ENCODE data around the gene COL16A1. TPM values are rescaled to one million over a fixed set of nuclear protein-coding genes. Genes with fewer than 3 reads are reported as not detected.
A peak's percentile ranks its signal among the peaks of the same experiment; 100 is the strongest.

The COL16A1 gene
- total and polyA plus RNA-seq, 2 of the 13 experiments (the other 11 are each of a cell fraction or from before 2014, with no cell fraction given): 4.3 to 12.2 TPM

DNA sequence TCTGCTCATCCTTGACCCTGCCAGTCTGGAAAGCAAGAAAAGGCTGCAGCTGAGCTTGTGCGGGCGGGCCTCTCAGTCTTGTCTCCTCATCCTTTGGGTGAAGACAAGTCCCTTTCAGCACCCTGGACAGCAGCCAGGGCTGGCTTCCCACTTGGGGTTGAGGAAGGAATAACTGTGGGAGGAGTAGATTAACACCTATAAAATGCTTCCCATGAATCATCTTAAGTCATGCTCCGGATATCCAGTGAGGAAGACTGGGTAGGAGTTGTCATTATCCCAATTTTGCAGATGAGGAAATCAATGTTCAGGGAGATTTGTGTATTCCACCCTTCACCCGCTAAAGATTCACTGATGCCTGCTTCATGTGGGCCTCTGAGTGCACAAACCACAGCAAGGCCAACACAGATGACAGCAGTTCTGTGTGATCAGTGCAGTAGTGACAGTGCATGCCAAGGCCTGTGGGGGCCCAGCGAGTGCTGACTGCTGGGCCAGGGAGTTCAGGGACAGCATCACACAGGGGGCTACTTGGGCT, 20.1 kb upstream of the COL16A1 start (continued):
- TF ChIP-seq, protein P1, sequence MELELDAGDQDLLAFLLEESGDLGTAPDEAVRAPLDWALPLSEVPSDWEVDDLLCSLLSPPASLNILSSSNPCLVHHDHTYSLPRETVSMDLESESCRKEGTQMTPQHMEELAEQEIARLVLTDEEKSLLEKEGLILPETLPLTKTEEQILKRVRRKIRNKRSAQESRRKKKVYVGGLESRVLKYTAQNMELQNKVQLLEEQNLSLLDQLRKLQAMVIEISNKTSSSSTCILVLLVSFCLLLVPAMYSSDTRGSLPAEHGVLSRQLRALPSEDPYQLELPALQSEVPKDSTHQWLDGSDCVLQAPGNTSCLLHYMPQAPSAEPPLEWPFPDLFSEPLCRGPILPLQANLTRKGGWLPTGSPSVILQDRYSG (CRISPR knock-in tag; IDR thresholded peaks at IDR 0.05): no peak
- TF ChIP-seq HOMEZ (CRISPR knock-in tag; IDR thresholded peaks at IDR 0.05; ENCODE audit: low read depth) (no peak), ZNF281 (CRISPR knock-in tag; IDR thresholded peaks at IDR 0.05; ENCODE audit: borderline replicate concordance) (peak; percentile 50; the same call in 1 of the 2 replicates), KLF11 (CRISPR knock-in tag; IDR thresholded peaks at IDR 0.05) (peak; percentile 87; the same call in 1 of the 2 replicates), HOXA3 (CRISPR knock-in tag; IDR thresholded peaks at IDR 0.05) (peak; percentile 49; the same call in 1 of the 2 replicates), ETS1 (CRISPR knock-in tag; IDR thresholded peaks at IDR 0.05) (0 out of 2 replicates have a peak, but pooled peaks have one; percentile 53), HOXA5 (CRISPR knock-in tag; IDR thresholded peaks at IDR 0.05) (peak; percentile 89), MED1 (CRISPR knock-in tag; IDR thresholded peaks at IDR 0.05) (peak; percentile 39; the same call in 1 of the 2 replicates), SETDB1 (CRISPR knock-in tag; IDR thresholded peaks at IDR 0.05; ENCODE audit: borderline replicate concordance) (no peak), ZNF441 (CRISPR knock-in tag; IDR thresholded peaks at IDR 0.05; ENCODE audit: borderline replicate concordance) (peak; percentile 84), GATAD1 (CRISPR knock-in tag; IDR thresholded peaks at IDR 0.05) (peak; percentile 45; the same call in 1 of the 2 replicates), PRDM10 (CRISPR knock-in tag; IDR thresholded peaks at IDR 0.05; ENCODE audit: low read depth) (no peak), YEATS4 (CRISPR knock-in tag; IDR thresholded peaks at IDR 0.05; ENCODE audit: borderline replicate concordance) (0 out of 2 replicates have a peak, but pooled peaks have one; percentile 21)
- TF ChIP-seq, protein P2, sequence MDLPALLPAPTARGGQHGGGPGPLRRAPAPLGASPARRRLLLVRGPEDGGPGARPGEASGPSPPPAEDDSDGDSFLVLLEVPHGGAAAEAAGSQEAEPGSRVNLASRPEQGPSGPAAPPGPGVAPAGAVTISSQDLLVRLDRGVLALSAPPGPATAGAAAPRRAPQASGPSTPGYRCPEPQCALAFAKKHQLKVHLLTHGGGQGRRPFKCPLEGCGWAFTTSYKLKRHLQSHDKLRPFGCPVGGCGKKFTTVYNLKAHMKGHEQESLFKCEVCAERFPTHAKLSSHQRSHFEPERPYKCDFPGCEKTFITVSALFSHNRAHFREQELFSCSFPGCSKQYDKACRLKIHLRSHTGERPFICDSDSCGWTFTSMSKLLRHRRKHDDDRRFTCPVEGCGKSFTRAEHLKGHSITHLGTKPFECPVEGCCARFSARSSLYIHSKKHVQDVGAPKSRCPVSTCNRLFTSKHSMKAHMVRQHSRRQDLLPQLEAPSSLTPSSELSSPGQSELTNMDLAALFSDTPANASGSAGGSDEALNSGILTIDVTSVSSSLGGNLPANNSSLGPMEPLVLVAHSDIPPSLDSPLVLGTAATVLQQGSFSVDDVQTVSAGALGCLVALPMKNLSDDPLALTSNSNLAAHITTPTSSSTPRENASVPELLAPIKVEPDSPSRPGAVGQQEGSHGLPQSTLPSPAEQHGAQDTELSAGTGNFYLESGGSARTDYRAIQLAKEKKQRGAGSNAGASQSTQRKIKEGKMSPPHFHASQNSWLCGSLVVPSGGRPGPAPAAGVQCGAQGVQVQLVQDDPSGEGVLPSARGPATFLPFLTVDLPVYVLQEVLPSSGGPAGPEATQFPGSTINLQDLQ (CRISPR knock-in tag; IDR thresholded peaks at IDR 0.05): peak; percentile 26; the same call in 1 of the 2 replicates
